Effector CD8-positive, alpha-beta T cell (primary cell): ENCODE results near the gene SNX15.
"Not testable (repeated sequence)": the region's sequence is repeated elsewhere in the genome, so short reads cannot be mapped to it uniquely, and the experiment has no call there.

Experiments
- DNase-seq: peaks from one replicate; lab custom pipeline; 2025; lab: John Stamatoyannopoulos, UW

The SNX15 gene

DNA sequence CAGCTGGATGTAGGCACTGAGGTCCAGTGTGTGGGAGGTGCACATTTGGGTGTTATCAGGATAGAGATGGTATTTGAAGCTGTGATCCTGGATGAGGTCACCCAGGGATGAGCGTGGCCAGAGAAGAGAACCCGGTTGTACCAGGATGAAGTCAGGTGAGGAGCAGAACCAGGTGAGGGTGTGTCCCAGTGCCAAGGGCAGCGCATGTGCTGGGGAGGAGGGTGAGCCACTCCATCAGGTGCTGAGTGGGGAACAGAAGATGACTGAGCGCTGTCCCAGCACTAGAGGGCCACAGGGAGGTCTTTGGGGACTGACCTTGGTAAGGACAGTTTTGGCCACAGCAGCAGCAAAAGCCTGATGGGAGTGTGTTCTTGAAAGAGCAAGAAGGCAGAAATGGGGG, 10.5 kb upstream of the SNX15 start:
- no peak for DNase-seq

DNA sequence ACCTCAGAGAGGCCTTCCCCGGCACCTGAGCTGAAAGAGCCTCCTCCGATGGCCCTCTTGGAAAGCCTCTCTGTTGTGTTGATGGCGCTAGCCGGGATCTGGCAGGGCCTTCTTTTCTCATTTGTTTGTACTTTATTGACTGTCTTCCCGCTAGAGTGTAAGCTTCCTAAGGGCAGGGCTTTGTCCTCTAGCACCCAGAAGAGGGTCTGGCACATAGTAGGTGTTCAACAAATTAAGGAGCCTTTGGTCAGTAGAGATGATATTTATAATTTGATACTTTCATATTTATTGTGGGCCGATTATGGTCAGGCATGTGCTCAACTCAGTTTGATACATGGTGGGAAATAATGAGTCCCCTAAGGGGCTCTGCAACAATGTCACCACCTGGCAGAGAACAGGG, 9.3 kb upstream of the SNX15 start:
- no peak for DNase-seq

DNA sequence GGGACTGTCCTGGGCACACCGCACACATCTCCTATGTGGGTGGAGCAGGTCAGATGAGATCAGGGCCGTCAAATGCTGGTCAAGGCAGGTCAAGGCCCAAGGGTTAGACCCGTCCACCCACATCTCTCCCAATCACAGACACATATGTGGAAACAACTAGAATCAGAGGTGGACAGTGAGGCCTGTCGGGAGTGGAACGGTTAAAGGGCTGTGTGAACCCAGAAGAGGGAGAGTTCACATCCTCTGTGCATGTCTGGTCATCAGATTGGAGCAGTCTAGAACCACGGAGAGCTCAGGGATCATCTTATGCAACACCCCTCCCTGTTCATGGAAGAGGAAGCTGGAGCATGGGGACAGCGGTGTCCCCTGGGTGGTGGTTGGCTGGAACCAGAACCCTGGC, 7.4 kb upstream of the SNX15 start:
- DNase-seq: no peak

DNA sequence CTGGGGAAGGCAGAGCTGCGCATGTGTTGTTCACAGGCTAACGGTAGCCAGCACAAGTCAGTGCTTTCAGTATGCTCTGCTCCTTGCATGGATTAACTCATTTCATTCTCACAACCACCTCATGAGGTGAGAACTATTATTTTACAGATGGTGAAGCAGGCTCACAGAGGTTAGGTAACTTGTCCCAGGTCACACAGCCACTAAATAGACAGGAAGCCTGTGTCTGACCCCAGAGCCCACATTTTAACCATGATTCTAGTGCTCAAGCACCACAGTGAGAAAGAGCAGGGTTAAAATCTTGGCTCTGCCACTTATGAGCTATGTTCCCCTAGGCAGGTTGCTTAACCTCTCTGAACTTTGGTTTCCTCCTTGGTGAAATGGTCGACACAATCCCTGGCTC, 6.2 kb upstream of the SNX15 start:
- DNase-seq: no peak

DNA sequence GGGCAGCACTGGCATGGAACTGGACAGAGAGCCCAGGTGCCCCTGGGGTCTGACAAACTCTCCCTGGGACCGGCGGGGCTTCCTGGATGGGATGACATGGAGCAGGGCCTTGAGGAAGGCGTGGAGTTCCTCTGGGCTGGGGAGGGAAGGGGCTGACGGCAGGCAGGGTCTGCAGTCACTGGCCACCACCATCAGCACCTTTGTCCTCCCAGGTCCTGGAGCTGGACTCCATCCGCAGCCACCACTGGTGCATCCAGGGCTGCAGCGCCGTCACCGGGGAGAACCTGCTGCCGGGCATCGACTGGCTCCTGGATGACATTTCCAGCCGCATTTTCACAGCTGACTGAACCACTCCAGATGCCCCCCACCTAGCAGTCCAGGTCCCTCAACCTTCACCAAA, 5.7 kb upstream of the SNX15 start:
- no peak for DNase-seq

DNA sequence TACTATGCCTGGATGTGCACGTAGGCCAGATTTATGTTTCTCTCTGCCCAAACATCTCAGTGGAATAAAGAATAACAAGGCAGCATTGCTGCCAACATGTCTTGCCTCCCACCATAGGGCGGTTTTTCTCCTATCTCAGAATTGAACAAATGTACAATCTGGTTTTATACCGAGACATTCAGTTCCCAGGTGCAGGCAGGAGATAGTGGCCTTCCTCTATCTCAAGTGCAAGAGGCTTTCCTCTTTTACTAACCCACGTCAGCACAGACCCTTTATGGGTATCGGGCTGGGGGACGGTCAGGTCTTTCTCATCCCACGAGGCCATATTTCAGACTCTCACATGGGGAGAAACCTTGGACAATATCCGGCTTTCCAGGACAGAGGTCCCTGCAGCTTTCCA, 3.7 kb upstream of the SNX15 start:
- DNase-seq: not testable (repeated sequence)

DNA sequence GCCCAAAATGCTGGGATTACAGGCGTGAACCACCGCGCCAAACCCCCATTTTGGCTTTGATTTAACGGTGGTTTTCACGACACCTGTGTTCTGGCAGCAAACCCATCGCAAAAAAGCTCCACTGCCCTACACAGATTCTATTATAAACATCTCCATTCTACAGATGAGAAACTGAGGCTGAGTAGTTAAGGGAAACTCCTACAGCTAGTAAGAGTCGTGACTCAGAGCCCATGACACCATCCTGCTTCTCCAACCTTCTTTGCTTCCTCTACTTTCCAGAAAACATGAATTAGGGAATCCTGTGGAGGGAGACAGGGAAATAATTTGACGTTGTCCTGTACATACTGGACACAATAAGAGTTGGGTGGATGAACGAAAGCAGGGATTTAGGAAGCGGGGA, 429 bp upstream of the SNX15 start:
- no peak for DNase-seq

DNA sequence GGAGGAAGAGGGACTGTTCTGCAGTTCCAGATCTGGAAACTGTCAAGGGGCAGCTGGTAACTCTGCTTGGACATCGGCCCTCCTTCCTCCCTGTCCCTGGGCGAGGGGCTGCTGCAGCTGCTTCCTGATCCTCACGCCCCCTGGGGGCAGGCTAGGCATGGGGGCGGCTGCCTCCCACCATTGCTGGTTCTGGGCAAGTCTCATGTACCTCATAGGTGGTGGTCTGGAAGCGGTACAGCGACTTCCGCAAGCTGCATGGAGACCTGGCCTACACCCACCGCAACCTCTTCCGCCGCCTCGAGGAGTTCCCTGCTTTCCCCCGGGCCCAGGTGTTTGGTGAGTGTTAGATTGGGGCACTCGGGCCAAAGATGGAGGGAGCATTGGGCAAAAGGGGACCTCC, 5.0 kb downstream of the SNX15 start:
- no peak for DNase-seq

DNA sequence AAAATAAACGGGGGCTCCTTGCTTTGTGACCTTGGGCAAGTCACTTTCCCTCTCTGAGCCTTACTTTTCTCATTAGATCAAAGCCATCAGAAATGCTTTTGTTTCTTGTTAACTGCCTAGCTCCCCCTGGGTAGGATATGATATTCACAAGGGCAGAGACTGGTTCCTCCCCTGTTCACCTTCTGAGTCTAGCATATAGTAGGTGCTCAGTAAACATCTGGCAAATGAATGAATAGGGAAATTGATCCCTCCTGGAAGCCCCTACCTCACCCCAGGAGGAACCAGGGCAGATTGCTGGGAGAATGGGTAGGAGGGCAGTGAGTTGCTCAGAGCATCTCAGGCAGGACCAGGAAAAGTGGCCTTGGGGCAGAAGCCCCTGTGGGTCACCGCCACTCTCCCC, 7.2 kb downstream of the SNX15 start:
- no peak for DNase-seq

DNA sequence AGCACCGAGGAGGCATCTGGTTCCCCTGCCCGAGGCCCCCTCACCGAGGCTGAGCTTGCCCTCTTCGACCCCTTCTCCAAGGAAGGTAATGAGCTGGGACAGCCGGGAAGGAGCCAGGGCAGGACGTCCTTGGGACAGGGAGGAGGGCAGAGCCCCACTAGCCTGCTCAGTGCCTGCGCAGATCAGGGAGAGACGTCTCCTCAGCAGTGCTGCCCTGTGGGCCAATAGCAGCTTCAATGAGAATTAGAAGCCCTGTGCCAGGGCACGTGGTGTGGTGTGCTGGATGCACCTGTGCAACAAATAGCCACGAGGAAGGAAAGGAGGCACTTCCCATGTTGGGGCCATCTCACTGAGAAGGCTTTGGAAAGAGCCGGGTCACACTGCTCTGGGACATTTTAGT, 8.3 kb downstream of the SNX15 start:
- no peak for DNase-seq

DNA sequence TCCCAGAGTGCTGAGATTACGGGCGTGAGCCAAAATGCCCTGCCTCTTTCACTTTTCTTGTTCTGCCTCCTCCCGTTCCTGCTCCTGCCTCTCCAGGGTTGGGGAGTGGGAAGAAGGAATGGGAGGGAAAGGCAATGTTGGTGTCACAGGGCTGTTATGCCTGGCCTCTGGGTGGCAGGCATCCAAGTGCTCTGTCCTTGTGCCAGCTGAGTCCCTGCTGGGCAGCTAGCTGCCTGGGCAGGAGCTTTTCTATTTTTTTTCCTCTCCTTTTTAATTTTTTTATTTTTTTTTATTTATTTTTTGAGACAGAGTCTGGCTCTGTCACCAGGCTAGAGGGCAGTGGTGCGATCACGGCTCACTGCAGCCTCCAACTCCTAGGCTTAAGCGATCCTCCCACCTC, 9.7 kb downstream of the SNX15 start:
- DNase-seq: no peak

DNA sequence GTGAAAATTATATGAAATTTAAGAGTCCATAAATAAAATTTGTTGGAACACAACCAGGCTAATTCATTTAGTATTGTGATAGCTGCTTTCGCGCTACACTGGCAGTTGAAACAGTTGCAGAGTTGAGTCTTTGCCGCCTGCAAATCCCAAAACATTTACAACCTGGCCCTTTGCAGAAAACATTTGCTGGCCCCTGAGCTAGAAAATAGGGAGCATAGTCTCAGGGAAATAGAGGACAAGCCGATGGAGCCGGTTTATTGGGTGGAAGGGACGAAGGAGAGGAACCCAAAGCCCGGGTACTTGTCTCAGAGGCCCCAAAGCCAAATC, 13.2 kb downstream of the SNX15 start:
- DNase-seq: no peak

DNA sequence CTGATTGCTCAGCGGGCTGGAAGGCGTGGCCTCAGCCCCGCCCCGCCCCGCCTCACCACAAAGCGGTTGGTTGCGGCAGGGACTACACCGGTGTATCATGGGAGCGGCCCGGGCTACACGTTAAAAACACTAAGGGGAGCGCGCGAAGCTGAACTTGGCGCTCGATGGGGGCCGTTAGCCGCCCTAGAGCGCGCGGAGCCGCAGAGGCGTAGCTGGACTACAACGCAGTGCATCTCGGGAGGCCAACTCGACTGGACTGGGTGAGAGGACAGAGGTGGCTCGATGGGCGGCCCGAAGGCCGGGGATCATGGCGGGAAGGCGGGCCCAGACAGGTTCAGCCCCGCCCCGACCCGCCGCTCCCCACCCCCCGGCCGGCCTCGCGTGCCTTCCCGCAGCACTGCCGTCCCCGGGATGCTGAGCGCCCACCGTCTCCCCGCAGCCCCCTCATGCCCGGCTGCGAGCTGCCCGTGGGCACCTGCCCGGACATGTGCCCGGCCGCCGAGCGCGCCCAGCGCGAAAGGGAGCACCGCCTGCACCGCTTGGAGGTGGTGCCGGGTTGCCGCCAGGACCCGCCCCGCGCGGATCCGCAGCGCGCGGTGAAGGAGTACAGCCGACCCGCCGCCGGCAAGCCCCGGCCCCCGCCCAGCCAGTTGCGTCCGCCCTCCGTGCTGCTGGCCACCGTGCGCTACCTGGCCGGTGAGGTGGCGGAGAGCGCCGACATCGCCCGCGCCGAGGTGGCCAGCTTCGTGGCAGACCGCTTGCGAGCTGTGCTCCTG, 13.8 kb downstream of the SNX15 start, which contains the start of gene SAC3D1:
Gene SAC3D1, plus strand, starts transcription at position 364 of the 776 bp plus-strand sequence. Its CDS starts 83 bp downstream, at position 447.
- DNase-seq: peak; percentile 79

DNA sequence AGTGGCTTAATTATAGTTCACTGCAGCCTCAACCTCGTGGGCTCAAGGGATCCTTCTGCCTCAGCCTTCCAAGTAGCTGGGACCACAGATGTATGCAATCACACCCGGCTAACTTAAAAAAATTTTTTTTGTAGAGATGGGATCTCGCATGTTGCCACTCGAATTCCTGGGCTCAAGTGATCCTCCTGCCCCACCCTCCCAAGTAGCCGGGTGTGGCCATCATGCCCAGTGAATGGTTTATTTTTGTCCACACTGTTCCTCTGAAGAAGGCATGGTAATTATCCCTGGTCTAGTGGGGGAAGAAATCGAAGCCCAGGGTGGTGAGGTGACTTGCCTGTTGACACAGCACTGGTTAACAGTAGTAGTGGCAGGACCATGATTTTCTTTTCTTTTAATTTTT, 15.7 kb downstream of the SNX15 start:
- DNase-seq: no peak

DNA sequence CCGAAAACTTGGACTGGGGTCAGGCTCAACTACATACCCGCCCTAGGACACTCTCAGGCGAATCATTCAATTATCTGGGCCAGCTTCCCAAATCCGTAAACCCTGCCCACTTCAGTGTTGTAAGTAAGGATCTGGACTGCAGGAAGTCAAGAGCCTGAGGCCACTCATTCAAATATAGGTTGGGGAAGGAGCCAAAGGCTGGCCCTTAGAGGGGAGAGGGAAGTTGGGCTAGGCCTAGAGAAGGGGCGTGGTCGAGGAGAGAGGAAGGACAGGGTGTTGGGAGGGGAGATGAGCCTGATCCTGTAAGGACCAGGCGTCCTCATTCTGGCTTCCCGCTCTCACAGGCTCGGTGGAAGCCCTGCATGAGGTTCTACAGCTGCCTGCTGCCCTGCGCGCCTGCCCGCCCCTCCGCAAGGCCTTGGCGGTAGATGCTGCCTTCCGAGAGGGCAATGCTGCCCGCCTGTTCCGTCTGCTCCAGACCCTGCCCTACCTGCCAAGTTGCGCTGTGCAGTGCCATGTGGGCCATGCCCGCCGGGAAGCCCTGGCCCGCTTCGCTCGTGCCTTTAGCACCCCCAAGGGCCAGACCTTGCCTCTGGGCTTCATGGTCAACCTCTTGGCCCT, 16.8 kb downstream of the SNX15 start:
- no peak for DNase-seq

DNA sequence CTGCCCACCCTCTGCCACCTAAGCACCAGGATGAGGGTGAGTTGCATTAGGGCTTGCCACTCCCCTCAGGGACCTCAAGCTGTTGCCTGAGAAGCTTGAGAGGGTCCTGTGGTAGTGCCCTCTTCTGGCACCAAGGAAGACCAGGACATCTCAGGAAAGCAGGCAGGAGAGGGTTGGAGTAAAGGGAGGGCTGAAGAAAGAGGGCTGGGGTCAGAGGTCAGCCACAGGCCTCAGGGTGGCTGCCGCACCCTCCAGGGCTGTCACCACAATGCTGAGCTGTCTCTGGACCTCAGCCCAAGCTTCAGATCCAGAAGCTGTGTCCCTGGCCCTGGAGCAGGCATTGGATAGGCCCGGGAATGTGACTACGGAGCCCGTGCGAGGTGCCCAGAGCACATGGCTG, 17.8 kb downstream of the SNX15 start:
- no peak for DNase-seq

DNA sequence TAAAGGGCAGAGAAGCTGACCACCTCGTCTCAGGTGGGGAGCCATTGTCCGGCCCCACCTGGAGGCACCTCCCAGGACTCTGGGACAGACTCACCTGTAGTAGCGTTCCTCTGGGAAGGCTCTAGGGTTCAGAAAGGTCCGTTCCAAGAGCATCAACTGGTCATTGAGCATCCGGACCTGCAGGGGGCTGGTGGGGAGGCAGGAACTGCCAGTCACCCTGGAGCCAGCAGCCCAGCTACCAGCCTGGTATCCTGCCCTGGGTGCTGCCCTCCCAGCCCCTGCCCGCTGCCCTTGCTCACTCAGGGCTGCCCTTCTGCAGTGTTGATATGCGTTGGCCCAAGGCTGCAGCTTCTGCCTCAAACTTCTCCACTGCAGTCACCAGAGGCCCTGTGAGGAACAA, 18.5 kb downstream of the SNX15 start:
- DNase-seq: no peak

DNA sequence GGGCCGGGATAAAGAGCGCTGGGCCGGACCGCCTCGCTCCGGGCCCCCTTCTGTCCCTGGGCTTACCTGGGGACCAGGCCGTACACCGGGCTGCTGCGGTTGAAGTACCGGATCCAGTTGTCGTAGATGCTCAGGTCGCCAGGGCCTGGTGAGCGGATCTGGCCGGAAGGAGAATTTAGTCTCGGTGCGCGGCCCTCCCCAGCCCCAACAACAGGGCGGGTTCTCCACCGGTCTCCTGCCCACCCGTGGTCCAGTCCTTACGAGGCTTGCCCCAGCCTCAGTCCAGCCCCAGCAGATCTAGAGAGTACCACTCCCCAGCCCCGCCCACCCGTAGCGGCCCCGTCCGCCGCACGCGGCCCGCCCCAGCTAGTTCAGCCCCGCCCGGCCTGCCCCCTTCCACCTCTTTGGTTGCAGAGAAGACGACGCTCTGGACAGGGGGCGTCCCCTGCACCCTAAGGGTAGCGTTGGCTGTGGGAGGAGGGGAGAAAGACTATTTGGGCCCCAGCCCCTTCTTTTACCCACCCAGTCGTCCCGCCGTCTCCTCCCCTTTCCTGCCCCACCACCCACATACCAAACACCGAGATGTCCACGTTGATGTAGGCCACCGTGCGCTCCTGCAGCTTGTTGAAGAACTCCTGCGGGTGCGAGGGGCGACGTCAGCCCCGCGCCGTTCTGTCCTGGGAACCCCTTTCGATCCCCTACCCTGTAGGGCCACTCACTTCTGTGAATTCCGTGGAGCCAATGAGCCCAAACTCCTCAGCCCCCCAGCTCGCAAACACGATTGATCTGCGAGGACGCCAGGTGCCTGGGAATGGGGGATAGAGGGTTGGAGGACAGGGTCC, 20.6 kb downstream of the SNX15 start:
- peak; percentile 5 for DNase-seq

DNA sequence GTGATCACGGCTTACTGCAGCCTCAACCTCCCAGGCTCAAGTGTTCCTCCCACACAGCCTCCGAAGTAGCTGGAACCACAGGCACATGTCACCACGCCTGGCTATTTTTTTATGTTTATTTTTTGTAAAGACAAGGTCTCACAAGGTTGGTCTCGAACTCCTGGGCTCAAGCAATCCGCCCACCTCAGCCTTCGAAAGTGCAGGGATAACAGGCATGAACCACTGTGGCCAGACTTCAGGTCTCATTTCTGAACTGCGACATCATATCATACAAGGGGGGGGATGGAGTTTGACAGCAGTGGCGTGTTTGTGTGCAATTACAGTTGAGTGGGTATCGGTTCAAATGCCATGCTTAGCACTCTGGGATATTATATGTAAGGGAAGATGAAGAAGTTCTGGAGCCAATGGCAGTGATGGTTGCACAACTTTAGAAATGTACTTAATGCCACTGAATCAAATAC, 24.2 kb downstream of the SNX15 start:
- DNase-seq: no peak

DNA sequence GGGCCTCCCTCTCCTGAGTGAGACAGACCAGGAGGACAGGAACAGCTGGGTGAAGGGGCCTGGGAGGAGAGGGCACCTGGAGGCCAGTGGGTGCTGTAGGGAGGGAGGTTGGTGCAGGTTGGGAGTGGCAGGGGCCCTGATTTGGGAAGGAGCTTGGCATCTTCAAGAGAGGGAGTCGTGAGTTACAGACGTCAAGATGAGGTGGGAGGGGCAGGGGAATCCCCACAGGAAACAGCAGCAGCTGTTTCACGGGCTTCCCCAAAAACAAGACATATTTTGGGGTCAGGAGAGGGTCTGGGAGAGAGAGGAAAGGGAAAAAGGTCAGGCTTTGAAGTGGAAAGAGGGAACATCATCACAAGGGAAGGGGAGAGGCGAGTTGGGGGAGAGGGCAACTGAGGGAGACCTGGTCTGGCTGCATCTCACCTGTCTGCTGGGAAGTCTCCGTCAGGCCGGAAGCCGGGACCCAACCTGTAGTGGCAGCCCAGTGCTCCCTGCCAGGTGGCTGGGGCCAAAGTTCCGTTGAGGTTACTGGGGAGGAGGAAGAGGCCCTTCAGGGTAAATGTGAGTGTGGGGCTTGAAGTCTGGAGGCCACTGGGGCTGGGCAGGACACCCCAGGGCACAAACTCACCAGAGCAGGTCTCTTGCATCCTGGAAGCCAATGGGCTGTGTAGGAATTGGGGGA, 26.7 kb downstream of the SNX15 start:
- no peak for DNase-seq

DNA sequence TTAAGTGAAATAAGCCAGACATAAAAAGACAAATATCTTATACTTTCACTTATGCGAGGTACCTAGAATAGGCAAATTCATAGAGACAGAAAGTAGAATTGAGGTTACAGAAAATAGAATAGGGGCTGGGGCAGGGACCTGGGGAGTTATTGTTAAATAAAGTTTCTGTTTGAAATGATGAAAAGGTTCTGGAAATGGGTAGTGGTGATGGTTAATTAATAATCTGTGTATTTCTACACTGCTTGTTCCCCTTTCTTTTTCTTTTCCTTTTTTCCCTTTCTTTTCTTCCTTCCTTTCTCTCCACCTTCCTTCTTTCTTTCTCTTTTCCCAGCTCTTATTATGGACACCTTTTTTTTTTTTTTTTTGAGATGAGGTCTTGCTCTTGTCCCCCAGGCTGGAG, 28.3 kb downstream of the SNX15 start:
- DNase-seq: no peak

DNA sequence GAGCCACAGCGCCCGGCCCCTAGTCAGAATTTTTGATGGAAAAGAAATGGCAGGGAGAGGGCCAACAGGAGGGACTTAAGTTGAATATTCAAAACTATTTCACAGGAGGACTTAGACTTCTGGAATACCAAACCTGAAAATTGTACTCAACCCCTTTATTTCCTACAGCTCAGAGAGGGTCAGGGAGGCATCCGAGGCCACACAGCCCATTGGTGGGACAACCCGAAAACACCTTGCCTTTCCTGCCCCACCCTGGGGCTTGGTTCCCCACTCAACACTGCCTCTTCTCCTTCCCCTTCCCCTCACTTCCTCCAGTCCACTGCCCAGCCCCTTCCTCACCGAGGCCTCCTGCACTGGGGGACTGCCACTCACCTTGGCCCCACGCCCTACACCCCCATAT, 29.8 kb downstream of the SNX15 start:
- DNase-seq: no peak
